NCI-H2081 (cell line): Measurements from ENCODE around the gene CD72.

ENCODE experiments used
- DNase-seq, 2 experiments: peaks; one replicate each; lab custom pipeline; 2025; lab: John Stamatoyannopoulos, UW

The CD72 gene

GRCh38 chr9:35618325-35618727 lies at the start of gene CD72:
Gene CD72 (minus strand): TSS chr9:35618413. CDS start chr9:35618303, 110 bp downstream.
- DNase-seq: no peak

- no peak for DNase-seq
Observed at GRCh38 chr9:35667939-35668338, 49.7 kb upstream of the CD72 start.

DNA sequence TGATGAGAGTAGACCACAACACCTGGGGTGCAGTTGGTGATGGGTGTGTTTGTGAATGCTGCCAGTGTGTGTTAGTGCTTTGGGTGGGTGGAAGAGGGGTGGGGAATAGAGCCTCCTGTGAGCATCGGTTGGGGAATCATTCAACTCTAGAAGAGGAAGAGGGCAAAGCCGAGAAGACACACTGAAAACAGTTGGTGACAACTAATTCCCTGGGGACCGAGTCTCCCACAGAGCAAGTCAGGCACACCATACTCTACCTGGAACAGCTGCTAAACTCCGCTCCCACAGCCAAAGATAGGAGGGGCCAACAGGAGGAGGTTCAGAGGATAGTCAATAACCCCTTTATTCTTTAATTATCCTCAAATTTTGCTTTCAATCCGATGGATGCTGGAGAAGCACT lies 48.3 kb upstream of the CD72 start:
- DNase-seq: no peak

GRCh38 chr9:35666045-35666444 lies 47.8 kb upstream of the CD72 start:
- no peak for DNase-seq

DNA sequence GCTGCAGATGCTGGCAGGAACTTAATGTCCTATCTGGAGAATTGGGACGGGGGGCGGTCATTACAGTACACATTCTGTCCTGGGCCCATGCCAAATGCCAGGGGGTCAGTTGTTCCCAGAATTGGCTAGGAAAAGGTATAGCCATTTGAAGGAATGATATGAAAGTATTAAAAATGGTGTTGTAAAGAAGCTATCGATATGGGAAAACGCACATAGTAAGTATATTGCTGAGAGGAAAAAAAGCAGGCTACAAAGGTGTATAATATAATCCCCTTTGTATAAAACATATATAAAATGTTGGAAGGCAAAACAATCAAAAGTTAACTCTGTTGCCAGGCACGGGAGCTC lies 47.2 kb upstream of the CD72 start:
- no peak for DNase-seq

DNA sequence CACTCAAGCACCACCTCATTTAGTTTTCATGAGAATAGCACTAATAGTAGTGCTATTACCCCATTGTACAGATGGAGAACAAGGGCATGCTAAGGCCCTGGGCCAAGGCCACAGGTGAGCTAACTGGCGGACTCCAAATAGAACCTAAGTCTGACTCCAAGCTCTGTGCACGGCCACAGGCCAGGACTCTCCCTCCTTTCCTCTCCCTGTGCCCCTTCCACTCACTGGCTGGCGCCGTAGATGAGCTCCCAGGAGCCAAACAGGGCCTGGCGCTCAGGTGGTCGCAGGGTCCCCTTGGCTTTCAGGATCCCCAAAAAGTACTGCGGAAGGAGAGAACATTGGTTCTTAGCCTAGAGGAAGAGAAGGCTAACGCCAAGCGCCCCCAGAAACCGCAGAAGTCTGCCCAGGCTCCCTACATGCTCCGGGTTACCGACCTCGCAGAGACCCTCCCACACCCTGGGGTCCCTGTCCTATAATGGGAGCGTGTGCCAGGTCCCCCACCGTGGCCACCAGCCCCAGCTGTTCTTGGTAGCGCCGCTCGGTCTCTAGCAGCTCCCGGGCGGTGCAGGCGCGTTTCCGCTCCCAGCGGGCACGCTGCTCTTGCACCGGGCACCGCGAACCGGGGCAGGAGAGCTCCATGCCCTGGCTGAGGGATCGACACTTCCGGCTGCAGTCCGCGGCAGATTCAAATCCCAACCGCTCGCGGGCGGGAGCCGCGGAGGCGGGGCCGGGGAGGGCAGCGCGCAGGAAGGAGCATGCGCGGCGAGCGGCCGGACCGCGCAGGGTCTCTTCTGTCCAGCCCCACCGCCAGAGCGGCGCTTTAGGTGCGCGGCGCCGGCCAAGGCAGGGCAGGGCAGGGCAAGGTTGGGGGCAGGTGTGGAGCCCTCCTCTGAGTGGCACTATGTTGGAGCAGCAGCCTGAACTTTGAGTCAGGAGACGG lies 46.6 kb upstream of the CD72 start, which contains the start of gene ARHGEF39:
TSS of gene ARHGEF39 (minus strand) at position 665 of the 940 bp plus-strand sequence. CDS start at position 639, 26 bp downstream.
- DNase-seq: peak; percentile 91 to 94

- DNase-seq: no peak
Observed at GRCh38 chr9:35662437-35662836, 44.2 kb upstream of the CD72 start.

DNA sequence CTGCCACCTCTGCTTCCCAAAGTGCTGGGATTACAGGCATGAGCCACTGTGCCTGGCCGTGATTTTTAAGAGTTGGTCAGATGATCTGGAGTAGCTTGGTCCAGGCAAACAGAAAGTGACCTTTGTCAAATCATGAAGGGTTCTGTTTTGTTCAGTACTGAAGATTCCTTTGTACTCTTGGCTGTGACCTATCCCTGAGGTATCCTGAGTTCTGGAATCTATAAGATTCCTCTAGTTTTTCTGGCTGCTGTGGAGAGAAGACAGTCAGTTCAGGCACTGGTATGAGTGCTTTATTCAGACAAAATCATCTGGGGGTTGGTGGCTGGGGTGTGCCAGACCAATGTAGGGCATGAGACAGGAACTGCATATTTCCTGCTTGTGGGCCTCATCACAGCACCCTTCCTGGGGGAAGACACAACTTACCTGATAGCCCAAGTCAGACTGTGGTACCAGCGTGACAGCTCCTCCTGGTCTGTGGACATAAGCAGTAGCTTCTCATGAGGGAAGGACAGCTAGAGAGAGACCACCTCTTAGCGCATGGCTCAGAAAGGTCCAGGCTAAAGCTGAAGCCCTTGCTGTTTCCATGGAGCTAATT lies 43.6 kb upstream of the CD72 start:
- no peak for DNase-seq

DNA sequence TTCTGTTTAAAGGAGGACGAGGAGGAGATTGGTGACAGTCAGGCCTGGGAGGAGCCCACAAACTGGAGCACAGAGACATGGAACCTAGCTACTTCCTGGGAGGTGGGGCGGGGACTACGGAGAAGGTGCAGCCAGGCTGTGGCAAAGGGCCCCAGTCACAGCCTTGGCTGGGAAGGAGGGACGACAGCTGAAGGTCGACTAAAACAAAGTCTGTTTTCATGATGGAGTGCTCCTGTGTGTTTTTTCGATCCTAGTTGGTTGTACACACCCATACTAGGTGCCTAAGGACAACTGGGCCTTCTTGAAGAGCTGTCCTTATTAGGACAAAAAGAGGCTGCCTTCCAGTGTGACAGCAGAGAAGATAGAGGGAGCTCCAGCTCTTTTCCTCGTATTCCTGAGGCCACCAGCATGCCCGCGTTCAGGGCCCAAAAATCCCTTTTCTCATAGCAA lies 42.8 kb upstream of the CD72 start:
- peak in 1 of 2 experiments; percentile 24 for DNase-seq

- DNase-seq: no peak
Observed at GRCh38 chr9:35659340-35659739, 41.1 kb upstream of the CD72 start.

- DNase-seq: peak; percentile 53 to 69
Observed at GRCh38 chr9:35658968-35659220, 40.7 kb upstream of the CD72 start.

GRCh38 chr9:35658137-35658967 lies 40.1 kb upstream of the CD72 start, which contains the start of gene CCDC107:
Gene CCDC107 (plus strand): TSS chr9:35658292. CDS start chr9:35658380, 88 bp downstream.
- peak; percentile 83 to 87 for DNase-seq

- DNase-seq: peak; percentile 99 to 100
Observed at GRCh38 chr9:35657546-35658136, 39.4 kb upstream of the CD72 start, which contains the start of gene RMRP. Gene RMRP (minus strand): TSS chr9:35658019.

- no peak for DNase-seq
Observed at GRCh38 chr9:35656831-35657545, 38.8 kb upstream of the CD72 start.

GRCh38 chr9:35656348-35656747 lies 38.1 kb upstream of the CD72 start:
- DNase-seq: no peak

DNA sequence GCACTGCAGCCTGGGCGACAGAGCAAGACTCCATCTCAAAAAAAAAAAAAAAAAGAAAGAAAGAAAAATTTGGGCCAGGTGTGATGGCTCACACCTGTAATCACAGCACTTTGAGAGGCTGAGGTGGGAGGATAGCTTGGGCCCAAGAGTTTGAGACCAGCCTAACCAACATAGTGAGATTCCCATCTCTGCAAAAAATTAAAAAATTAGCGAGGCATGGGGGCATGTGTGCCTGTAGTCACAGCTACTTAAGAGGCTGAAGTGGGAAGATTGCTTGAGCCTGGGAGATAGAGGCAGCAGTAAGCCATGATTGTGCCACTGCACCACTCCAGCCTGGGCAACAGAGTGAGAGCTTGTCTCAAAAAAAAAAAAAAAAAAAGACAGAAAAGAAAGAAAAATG lies 35.4 kb upstream of the CD72 start:
- no peak for DNase-seq

DNA sequence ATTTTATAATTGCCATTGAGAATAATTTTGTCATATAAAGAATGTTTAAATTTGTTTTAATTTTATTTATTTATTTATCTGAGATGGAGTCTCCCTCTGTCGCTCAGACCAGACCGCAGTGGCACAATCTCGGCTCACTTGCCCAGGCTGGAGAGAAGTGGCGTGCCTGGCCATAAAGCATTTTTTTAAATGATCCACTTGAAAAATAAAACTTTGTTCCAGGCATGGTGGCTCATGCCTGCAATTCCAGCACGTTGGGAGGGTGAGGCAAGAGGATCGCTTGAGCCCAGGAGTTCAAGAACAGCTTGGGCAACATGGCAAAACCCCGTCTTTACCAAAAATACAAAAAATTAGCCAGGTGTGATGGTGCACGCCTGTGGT lies 34.6 kb upstream of the CD72 start:
- no peak for DNase-seq

- peak in 1 of 2 experiments; percentile 18 for DNase-seq
Observed at GRCh38 chr9:35651956-35652828, 34.0 kb upstream of the CD72 start.

GRCh38 chr9:35650341-35651158 lies 32.3 kb upstream of the CD72 start, which contains the start of gene SIT1:
Gene SIT1 (minus strand): TSS chr9:35650931. CDS start chr9:35650853, 78 bp downstream.
- DNase-seq: no peak
